Measurements from ENCODE around the gene MPP2. TPM values are rescaled to one million over a fixed set of nuclear protein-coding genes. Genes with fewer than 3 reads are reported as not detected.

Gene MPP2
- total and polyA plus RNA-seq, 2 donors (not counting 3 experiments of a cell fraction or from before 2014, with no cell fraction given) = 1.4 to 1.6 TPM

DNA sequence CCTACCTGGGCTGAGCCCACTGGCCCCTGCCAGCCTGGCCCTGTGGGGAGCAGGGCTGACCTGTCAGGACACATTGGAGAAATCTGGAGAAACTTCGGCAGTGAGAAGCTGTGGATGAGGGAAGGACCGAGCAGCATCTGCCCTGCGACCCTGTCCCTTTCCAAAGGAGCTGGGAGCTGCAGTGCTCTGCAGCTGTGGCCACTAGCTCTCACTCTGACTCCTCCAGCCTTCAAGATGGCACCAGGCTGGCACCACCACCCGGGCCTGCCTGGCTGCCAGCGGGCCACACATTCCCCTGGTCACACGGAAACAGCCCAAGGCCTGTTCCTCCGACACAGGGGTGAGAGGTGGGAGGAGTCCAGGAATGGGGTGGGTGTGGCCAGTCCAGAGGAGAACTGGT lies 30.3 kb downstream of the MPP2 start:
- Histone ChIP-seq H4K20me1 (replicated peaks; ENCODE audit: control insufficient read depth, extremely low read depth, insufficient read depth, low read length) (no peaks in the 10 kb centered on the region), H3K9ac (replicated peaks; ENCODE audit: extremely low read depth, insufficient read depth, low read length) (no peak overlapping the region), H3K36me3 (ENCODE audit: control insufficient read depth in 2 of 2, extremely low read depth in 1 of 2, insufficient read depth in 2 of 2, low read length in 2 of 2) (no peaks in the 10 kb centered on the region), H3K27ac (ENCODE audit: insufficient read depth, low read depth, low read length) (no peak overlapping the region), H3K4me3 (replicated peaks in 1 of 3; ENCODE audit: insufficient read depth in 1 of 3, low read depth in 1 of 3, low read length in 3 of 3) (no peak overlapping the region), H3K27me3 (ENCODE audit: control insufficient read depth in 2 of 2, insufficient read depth in 2 of 2, low read length in 2 of 2) (peaks cover 4 to 8% of the 10 kb centered on the region in 2 experiments), H3K9me3 (replicated peaks; ENCODE audit: control insufficient read depth, insufficient read depth, low read length) (no peaks in the 10 kb centered on the region), H2AFZ (ENCODE audit: low read depth, low read length) (no peak overlapping the region), H3K4me1 (ENCODE audit: control insufficient read depth, extremely low read depth, insufficient read depth, low read length) (no peaks in the 10 kb centered on the region), H3K9me1 (replicated peaks; ENCODE audit: control insufficient read depth, extremely low read depth, insufficient read depth, low read length) (no peaks in the 10 kb centered on the region), H3K4me2 (ENCODE audit: insufficient read depth, low read length) (no peak overlapping the region), H3K79me2 (ENCODE audit: control insufficient read depth, insufficient read depth, low read length) (no peaks in the 10 kb centered on the region)
- no peak for FAIRE-seq
- BruUV-seq (replicated peaks) = no TSS peak
- dilution Hi-C loops (cut with MboI; ENCODE audit: extremely low pct_ligation_motif_present, low sequenced_read_pairs) = no loop called here
- intact Hi-C loops (cut with micrococcal nuclease) = no loop called here
- DNase-seq (ENCODE audit: low read depth, low spot score) = no peak
- CTCF ChIA-PET = interaction anchor here (1.9 to 2.4 kb wide), 4 partner anchors 33 to 291 kb away, joined by 6 to 14 read pairs (median 9); no protein-coding TSS in a partner anchor
- POLR2A ChIA-PET = interaction anchor here (0.6 kb wide), 1 partner anchor 12 kb away, joined by 5 read pairs; no protein-coding TSS in a partner anchor
- TF ChIP-seq, protein P1, sequence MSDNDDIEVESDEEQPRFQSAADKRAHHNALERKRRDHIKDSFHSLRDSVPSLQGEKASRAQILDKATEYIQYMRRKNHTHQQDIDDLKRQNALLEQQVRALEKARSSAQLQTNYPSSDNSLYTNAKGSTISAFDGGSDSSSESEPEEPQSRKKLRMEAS (IDR thresholded peaks at IDR 0.05; ENCODE audit: insufficient read depth, insufficient read length) = no peak
- no peak for TF ChIP-seq POLR2A (IDR thresholded peaks at IDR 0.05; ENCODE audit: low read depth, low read length)
- TF ChIP-seq JUN (IDR thresholded peaks at IDR 0.05; ENCODE audit: borderline replicate concordance, insufficient read depth, insufficient read length, low read depth) = no peak
- no peak for TF ChIP-seq POLR2AphosphoS5 (IDR thresholded peaks at IDR 0.05; ENCODE audit: insufficient read depth, low read depth, low read length)
- no peak for TF ChIP-seq GATA2 (IDR thresholded peaks at IDR 0.05; ENCODE audit: insufficient read depth, insufficient read length, low read depth, low read length)
- TF ChIP-seq, protein P2, sequence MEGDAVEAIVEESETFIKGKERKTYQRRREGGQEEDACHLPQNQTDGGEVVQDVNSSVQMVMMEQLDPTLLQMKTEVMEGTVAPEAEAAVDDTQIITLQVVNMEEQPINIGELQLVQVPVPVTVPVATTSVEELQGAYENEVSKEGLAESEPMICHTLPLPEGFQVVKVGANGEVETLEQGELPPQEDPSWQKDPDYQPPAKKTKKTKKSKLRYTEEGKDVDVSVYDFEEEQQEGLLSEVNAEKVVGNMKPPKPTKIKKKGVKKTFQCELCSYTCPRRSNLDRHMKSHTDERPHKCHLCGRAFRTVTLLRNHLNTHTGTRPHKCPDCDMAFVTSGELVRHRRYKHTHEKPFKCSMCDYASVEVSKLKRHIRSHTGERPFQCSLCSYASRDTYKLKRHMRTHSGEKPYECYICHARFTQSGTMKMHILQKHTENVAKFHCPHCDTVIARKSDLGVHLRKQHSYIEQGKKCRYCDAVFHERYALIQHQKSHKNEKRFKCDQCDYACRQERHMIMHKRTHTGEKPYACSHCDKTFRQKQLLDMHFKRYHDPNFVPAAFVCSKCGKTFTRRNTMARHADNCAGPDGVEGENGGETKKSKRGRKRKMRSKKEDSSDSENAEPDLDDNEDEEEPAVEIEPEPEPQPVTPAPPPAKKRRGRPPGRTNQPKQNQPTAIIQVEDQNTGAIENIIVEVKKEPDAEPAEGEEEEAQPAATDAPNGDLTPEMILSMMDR (IDR thresholded peaks at IDR 0.05; ENCODE audit: extremely low read depth in 1 of 2, insufficient read depth in 1 of 2, low read depth in 1 of 2, low read length in 2 of 2) = no peak
- TF ChIP-seq MYC (IDR thresholded peaks at IDR 0.05; ENCODE audit: low read depth, low read length) = no peak
- TF ChIP-seq EZH2 (IDR thresholded peaks at IDR 0.05; ENCODE audit: borderline replicate concordance, low read depth, low read length, severe bottlenecking) = no peak
- TF ChIP-seq FOS (IDR thresholded peaks at IDR 0.05; ENCODE audit: borderline replicate concordance, insufficient read depth, low read length) = no peak
